ENCODE results near the gene COL9A1.
"Not testable (repeated sequence)": the region's sequence is repeated elsewhere in the genome, so short reads cannot be mapped to it uniquely, and the experiment has no call there.

COL9A1 gene
- total RNA-seq = 0 to 0.04 reads per million in 2 donors

DNA sequence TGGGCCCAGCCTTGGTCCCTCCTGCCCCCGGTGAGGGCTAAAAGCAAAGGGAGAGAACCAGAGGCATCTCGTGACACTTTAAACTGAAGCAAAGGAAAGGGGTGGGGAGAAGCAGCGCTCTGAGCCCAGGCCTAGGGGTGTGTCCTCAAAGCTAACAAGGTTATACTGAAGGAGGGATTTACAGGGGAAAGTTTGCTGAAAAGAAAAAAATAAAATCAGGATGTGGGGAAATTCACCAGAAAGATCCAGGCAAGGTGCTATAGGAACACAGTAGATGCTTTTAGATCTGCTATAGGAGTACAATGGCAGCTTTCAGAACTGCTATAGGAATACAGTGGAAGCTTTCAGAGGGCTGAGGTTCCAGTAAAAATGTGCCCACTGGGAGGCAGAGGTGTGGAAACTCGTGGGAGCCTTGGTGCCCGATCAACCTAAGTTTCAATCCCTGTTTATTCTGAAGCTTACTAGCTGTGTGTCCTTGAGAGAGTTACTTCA is at the start of gene COL9A1:
TSS of gene COL9A1 (minus strand) at position 51 of the 492 bp plus-strand sequence. CDS start 160 bp downstream, outside the sequence.
- no peak for DNase-seq

DNA sequence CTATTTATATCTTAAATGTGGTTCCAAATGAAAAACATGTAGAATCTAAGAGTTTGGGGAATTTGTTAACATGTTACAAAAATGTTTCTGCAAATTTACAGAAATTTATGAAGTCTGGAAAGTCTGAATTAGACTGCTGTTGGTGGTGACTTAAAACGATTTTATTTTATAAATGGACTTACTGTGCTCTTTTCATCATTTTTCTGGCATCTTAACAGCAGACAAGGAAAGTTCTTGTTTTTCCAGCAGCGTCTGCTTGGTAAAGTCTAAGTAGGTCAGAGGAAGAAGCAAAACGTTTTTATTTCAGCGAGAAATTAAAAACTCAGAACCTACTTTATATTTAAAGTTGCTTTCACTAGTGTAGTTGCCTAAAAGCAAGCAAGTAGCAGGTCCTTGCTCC is 48.6 kb upstream of the COL9A1 start:
- no peak for DNase-seq

DNA sequence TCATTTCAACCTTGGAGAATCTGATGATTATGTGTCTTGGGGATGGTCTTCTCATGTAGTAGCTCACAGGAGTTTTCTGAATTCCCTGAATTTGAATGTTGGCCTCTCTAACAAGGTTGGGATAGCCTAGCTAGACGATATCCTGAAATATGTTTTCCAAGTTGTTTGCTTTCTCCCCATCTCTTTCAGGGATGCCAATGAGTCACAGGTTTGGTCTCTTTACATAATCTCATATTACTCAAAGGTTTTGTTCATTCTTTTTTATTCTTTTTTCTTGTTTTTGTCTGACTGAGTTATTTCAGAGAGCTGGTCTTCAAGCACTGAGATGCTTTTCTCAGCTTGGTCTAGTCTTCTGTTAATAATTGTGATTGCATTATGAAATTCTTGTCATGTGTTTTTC is 42.7 kb upstream of the COL9A1 start:
- DNase-seq = no peak

DNA sequence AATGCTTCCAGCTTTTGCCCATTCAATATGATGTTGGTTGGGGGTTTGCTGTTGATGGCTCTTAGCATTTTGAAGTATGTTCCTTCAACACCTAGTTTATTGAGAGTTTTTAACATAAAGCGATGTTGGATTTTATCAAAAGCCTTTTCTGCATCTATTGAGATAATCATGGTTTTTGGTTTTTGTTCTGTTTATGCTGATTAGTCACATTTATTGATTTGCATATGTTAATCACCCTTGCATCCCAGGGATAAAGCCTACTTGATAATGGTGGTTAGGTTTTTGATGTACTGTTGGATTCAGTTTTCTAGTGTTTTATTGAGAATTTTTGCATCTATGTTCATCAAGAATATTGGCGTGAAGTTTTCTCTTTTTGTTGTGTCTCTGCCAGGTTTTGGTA is 40.4 kb upstream of the COL9A1 start:
- DNase-seq = no peak

DNA sequence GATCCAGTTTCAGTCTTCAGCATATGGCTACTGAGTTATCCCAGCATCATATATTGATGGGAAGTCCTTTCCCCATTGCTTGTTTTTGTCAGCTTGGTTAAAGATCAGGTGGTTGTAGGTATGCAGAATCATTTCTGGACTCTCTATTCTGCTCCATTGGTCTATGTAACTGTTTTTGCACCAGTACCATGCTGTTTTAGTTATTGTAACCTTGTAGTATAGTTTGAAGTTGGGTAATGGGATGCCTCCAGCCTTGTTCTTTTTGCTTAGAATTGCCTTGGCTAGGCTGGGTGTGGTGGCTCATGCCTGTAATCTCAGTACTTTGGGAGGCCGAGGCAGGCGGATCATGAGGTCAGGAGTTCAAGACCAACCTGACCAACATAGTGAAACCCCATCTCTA is 36.9 kb upstream of the COL9A1 start:
- DNase-seq = not testable (repeated sequence)

DNA sequence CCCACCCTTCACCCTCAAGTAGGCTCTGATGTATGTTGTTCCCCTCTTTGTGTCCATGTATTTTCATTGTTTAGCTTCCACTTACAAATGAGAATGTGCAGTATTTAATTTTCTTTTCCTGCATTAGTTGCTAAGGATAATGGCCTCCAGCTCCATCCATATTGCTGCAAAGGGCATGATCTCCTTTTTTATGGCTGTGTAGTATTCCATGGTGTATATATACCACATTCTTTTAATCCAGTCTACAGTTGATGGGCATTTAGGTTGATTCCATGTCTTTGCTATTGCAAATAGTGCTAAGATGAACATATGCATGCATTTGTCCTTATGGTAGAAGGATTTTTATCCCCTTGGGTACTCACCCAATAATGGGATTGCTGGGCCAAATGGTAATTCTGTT is 35.9 kb upstream of the COL9A1 start:
- DNase-seq = no peak

DNA sequence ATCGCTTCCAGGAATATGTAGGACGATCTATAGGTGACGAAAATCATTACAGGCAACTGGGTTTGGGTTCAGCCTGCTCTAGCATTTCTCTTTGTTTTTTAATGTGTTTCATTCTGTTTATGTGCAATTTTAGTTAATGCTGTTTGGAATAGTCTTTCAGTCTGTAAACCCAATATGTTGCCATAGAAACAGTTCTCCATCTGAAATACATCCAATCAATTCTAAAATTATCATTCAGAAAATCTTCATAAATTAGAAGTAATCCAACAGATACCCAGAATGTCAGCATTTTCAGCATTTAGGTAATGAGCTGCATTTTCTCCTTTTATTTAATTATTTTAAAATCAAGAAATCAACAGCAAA is 34.8 kb upstream of the COL9A1 start:
- DNase-seq = no peak

DNA sequence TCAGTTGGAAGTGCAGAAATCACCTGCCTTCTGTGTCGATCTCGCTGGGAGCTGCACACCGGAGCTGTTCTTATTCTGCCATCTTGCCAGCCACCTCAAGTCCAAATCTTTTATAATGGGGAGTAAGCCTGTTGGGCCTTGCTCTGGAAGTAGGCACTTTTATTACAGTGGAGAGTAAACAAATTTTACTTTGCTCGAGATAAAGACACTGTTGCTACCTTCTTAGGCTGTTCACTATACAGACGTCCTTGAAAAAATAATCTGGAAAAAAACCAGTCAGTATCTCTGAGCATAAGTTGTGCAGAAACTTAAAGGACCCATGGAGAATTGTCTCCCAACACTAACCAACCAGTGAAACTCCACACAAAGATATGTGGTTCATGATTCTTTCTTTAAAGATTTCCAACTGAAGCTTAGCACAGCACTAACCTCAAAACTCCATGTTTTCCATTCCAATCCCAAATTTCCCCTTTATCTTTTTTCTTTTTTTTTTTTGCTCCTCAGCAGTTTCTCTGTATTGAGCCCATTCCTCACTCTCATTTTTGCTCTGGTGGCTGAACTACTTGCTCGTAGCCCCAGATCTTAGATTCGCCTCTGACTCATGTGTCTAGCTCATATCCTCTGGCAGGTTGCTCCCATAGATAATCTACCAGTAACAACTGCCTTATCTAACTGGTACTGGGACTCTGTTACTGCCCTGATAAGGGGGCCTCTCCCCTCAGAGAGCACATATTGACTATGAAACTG is 34.3 kb upstream of the COL9A1 start:
- no peak for DNase-seq

DNA sequence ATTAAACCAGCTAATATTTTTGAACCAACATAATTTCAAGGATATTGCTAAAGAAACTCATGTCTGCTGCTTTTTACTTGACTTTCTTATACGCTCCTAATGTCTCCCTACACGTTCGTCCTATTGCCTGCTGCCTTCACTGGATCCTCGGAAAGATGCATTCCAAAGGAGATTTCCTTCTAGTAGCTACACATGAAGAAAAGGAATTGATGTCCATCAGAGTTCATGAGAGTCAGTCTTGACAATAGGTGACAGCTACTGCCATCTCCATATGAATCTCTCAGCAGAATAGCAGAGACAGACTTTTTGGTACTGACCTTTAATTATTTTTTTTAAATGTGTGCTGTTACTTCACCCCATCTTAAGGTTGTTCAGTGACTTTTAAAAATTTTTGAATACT is 24.2 kb upstream of the COL9A1 start:
- DNase-seq = no peak

DNA sequence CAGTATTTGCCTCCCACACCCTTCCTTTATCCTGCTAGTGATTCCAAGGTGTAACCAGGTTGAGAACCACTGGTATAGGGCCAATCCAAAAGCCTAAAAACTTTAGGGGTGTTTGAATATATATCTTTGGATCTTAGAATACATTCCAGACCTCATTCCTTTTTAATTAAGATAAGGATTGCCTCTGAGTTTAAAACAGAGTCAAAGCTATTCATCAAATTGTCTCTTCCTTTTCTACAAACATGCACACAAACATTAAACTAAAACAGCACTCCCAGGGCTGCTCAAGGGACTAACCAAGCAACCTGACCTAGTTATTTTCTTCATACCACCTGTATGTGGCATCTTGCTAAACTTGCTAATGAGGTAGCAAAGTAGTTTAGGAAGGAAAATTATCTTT is 22.1 kb upstream of the COL9A1 start:
- no peak for DNase-seq

DNA sequence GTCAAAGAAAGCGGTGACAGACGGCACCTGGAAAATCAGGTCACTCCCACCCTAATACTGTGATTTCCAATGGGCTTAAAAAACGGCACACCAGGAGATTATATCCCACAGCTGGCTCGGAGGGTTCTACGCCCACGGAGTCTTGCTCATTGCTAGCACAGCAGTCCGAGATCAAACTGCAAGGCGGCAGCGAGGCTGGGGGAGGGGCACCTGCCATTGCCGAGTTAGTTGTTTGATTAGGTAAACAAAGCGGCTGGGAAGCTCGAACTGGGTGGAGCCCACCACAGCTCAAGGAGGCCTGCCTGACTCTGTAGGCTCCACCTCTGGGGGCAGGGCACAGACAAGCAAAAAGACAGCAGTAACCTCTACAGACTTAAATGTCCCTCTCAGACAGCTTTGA is 14.9 kb upstream of the COL9A1 start:
- not testable (repeated sequence) for DNase-seq

DNA sequence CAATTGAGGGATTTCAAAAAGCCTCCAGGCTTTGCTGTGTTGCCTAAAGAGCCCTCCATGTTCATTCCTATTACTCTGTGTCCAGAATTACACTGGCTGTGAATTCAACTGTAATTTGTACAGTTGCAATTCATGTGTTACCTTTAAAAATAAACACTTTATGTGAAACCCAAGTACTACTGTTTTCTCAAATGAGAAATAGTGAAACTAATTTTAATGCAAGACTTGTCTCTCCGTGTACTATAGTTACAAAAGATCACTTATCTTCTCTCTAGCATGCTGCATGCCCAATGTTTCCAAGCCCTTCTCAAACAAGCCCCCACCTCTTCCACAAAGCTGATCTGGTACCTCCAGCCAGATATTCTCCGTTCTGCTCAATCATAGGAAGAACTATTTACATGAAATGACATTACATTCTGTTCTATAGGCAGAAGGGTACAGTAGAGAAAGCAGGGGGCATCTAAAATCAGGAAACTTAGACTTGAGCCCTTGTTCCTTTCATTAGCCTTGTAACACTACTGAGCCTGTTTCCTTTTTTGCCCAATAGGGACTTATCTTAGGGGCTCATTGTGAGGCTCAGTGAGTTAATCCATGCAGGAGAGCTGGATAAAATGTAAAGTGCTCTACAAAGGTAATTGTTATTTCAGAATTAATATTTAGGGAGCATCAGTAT is 12.3 kb upstream of the COL9A1 start:
- no peak for DNase-seq

DNA sequence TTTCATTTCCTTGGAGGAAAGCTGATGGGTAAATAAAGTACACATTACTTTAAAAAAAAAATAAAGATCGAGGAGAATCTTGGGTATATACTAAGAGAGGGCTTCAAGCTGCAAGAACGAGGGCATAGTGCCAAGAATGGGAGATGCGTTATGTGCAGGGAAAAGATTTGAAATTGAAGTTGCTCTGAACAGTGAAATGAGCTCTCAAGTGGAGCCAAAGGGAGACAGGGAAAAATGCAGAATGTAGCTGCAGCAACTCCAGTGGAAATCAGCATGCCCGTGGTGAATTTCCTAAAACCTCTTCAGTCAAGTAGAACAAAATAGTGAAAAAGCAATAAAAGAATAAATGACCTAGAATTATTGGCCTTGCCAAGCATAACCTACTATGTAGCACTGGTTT is 11.4 kb upstream of the COL9A1 start:
- DNase-seq = no peak

DNA sequence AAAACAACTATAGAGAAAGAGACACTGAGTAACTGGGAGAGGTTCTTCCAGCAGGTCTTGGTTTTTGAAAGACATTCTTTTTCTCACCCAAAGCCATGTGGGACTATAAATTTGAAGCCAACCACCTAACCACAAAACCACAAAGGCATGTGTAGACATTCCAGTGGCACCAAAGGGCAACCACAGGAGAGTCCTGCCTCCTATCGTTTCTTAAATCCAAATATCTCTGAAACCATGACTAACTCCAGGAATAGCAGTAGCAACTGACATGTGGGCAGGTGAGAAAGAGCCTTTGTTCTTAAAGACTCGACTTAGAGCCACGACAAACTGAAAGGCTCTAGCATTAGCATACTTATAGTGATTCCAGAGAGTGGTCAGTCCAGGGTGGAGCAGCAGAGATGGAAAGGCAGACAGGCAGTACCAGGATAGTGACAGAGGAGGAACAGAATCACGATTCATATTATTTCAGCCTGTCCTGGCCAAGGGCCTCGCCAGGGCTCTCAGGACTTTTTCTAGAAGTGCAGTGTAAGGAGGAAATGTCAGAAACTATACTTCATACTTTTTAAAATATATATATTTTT is 9.4 kb upstream of the COL9A1 start:
- no peak for DNase-seq

DNA sequence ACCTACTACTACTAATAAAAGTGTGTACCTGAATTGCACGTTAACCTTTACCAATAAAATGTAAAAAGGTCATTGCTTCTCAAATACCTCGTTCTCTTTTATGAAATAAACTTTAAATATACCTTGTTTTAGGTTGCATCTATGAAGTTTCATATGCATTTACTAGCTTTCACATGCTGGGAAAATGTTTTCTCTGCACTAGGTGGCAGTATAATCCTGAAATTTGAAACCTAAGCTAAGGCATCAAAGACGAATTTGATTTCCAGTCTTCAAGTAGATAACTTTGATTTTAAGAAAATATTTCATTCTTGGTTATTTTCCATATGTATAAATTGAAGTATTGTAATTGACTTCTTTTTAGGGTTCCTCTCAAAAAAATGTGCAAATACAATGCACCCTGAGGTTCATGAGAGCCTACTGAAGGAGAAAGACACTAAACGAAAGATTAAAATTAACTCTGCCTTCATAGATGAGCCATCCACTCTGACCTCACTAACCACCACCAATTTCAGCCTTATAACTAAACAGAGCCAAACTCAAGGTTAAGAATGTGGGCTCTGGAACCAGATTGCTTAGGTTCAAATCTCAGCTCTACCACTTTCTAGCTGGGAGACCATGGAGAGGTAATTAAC is 7.3 kb upstream of the COL9A1 start:
- DNase-seq = no peak

DNA sequence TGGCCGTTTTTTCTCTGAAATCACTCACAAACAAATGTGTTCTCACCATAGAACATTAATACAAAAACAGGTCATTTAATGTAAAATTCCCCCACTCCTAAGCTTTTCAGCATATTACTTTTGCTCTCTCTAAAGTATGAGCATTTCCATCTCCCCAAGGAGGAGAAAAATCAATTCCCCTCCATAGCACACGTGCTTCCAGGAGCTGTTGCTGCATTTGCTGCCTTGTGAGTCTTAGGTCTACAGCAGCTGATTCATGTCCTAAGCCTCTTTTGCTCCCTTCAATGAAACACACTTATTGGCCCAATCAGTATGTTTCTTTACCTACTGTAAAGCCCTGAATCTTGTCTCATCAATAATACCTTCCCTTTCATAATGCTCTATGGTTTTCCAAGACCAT is 6.4 kb upstream of the COL9A1 start:
- no peak for DNase-seq

DNA sequence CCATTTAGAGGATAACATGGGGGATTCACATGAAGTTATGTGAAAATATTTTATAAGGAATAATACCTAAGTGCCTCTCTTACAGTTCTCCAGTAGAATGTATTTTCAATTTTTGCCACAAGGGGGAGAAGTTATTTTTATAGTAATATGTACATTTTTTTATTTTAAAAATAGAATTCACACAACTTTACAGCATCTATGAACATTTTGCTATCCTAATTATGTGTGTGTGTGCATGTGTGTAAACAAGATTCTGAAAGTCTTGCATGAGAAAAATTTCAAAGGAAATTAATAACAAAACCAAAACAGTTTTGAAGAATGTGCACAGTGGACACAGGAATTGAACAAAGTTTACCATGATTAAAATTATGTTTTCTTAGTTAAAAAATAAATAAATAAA is 5.3 kb upstream of the COL9A1 start:
- not testable (repeated sequence) for DNase-seq

DNA sequence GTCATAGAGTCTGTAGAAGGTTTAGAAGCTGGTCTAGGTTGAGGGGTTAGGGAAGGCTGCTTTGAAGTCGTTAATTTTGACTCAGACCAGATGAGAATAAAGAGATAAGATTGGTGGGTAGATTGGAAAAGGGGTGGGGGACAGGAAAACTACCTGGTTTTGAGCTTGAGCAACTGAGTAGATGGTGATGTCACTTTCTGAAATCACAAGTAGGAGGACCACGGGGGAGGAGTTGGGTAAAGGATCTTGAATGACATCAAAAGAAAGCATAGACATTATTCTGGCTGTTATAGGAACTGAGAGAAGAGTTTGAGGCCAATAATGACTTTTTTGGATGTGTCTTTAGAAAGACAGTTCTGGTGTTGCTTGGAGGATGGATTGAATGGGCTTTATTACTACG is 4.1 kb upstream of the COL9A1 start:
- DNase-seq = no peak

DNA sequence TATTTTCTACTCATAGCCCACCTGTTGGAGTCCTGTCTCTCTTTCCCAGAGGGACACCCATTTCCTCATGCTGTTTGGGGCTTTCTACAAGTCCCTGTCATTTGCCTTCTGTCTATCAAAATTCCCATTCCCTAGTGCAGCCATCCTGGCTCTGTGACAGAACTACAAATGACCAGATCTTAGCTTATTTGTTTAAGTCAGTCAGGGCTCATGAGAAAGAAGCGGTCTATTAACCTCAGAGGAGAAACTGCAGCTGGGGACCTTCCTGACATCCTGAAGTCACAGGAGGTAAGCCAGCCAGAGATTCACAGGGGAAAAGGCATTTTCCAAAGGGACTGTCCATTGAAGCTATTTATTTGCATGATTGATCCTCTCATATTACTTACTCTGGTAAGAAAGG is 1.7 kb upstream of the COL9A1 start:
- no peak for DNase-seq

DNA sequence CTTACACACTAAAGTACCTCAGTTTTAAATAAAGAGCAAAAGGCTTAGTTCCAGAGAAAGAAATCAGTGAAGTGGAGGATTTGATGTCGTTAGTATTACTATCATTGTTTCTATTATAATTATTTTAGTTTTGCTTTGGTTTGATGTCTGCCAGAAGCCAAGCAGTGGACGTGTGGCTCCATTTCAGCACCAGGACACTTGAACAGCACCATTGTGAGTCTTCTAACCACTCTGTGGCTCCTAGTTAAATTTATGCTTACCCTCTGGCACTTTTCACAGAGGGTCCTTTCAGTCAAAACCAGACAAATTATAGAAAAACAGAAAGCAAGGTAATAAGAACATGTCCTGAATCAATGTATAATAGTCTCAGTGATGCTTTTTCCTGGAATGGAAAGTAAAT is 3.4 kb downstream of the COL9A1 start:
- no peak for DNase-seq

DNA sequence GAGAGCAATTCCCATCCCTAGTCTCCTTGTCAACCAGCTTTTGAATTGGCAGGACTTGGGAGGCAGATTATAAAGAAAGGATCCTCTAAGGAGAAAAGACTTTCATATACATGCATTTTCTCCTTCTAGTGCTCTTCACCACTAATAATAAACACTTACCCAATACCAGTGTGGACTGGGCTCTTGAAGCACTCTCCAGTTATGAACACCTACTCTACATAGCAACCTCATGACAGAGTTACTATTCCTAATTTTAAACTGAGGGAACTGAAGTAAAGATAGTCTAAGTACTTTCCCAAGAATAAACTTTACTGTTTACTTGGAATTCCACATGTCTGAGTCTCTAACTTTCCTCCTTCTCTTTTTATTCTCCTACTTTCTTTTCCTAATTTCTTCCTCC is 4.8 kb downstream of the COL9A1 start:
- DNase-seq = no peak

DNA sequence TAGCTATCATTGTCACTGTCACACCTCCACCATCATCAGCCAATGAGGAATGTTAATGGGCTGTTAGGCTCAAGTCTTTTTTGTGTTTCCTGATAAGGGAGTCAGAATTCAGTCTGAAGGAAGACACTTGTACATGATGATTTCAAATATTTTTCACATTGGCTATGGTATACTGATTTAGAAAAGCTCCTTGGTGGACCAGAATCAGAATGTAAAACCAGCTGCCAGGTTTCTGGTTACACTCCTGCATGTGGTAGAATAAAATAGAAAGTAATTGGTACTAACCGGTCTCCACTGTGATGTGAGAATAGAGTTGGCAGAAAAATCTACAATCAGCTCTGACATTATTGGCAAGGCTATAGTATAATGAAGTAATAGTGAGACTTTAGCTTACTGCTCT is 10.7 kb downstream of the COL9A1 start:
- no peak for DNase-seq

DNA sequence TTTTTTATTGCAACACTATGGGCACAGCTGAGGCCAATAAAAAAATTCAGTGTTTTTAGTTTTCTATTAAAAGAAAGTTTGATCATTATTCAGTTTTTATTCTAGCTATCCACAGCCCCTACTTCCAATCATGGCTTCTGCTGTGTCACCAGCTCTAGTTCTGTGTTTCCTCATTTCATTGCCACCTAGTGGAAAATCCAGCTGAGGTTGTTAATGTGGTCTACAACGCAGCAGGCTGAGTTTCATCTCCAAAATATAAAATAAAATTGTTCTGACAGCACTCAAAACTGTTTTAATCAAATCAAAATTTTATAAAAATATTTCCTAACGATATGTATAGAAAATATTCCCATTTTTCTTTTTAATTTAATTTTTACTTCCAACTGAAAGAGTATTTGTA is 13.6 kb downstream of the COL9A1 start:
- DNase-seq = no peak

DNA sequence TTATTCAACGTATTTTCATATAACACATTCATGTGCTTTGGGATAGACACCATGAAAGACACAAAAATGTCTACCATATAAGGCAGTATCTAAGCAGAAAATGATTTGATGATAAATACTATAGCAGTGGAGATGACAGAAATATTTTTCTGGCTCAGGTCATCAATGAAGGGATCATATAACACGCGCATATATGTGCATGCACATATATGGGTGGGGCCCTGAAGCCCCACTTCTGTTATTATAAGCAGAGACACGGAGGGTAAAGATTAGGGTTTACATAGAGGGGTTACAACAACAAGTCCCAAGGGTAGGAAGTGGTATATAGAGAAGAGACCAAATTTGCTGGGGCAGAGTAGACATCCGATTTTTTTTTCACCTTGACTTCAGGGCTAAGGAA is 16.0 kb downstream of the COL9A1 start:
- no peak for DNase-seq

All from activated gamma-delta T cell (primary cell).